Measurements from ENCODE around the gene FMOD.

The FMOD gene

DNA sequence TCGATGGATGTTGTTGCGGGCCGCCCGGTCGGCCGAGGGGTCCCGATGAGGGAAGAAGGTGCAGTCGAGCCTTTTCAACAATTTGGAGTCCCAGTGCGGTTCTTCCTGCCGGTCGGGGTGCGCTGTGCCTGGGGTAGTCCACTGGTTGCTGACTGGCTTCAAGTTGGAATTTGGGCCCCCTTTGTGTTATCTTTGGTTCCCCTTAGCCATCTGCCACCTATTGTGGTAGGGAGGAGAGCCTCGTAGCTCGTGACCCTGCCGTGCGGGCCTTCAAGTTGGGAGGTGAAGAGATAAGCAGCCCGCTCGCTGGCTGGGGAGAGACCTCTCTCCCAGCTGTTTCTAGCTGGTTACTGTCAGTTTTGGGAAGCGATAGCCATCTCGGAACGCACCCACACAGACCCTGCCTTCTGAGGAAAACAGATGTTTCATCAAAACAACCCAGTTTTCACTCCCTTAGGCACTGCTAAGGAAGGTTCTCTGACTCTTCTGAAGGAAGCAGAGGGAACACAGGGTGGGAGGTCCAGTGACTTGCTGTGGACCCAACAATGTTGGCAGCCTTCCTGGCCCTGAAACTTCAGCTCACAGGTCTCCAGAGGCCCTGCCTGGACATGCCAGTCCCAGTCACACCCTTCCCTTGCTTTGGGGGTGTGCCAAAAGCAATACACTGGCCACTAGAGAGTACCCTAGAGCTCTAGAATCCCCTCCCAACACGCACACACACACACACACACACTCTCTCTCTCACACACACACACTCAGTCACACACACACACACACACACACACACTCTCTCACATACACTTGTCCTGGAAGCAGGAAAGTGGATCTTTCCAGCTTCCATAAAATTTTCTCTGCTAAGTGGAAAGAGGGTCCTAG is 44.6 kb downstream of the FMOD start:
- TF ChIP-seq, protein P1, sequence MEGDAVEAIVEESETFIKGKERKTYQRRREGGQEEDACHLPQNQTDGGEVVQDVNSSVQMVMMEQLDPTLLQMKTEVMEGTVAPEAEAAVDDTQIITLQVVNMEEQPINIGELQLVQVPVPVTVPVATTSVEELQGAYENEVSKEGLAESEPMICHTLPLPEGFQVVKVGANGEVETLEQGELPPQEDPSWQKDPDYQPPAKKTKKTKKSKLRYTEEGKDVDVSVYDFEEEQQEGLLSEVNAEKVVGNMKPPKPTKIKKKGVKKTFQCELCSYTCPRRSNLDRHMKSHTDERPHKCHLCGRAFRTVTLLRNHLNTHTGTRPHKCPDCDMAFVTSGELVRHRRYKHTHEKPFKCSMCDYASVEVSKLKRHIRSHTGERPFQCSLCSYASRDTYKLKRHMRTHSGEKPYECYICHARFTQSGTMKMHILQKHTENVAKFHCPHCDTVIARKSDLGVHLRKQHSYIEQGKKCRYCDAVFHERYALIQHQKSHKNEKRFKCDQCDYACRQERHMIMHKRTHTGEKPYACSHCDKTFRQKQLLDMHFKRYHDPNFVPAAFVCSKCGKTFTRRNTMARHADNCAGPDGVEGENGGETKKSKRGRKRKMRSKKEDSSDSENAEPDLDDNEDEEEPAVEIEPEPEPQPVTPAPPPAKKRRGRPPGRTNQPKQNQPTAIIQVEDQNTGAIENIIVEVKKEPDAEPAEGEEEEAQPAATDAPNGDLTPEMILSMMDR (IDR thresholded peaks at IDR 0.05; ENCODE audit: control extremely low read depth, extremely low read depth, low read depth, missing control alignments) = peak; percentile 45
- POLR2A ChIA-PET = interaction anchor here (0.5 to 9.2 kb wide), 12 partner anchors 10 to 39 kb away, joined by 4 to 225 read pairs (median 10); no protein-coding TSS in a partner anchor
- DNase-seq (ENCODE audit: extremely low spot score) = peak; percentile 58
- CTCF ChIA-PET = interaction anchor here (0.7 to 9.7 kb wide), 16 partner anchors 9 to 90 kb away, joined by 3 to 228 read pairs (median 12); no protein-coding TSS in a partner anchor

DNA sequence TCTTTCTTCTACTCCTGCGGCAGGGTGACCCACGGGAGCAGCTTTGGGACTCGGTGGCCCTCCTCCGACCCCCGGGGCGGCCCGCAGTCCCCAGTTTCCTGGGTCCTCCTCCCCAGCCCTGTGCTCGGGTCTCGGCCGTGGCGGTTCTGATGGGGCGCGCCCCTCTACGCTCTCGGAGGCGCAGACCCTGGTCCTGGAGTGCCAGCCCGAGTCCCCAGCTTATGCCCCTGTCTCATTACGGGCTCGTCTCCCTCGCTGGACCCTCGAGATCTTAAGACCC is 45.2 kb downstream of the FMOD start:
- TF ChIP-seq, protein P1 (IDR thresholded peaks at IDR 0.05; ENCODE audit: control extremely low read depth, extremely low read depth, low read depth, missing control alignments) = no peak
- ChIA-PET CTCF (interaction anchor here (0.7 to 9.7 kb wide), 10 partner anchors 11 to 34 kb away, joined by 3 to 228 read pairs (median 14); no protein-coding TSS in a partner anchor), POLR2A (interaction anchor here (1.0 to 9.2 kb wide), 9 partner anchors 9 to 33 kb away, joined by 4 to 225 read pairs (median 15); no protein-coding TSS in a partner anchor)
- DNase-seq (ENCODE audit: extremely low spot score) = no peak

DNA sequence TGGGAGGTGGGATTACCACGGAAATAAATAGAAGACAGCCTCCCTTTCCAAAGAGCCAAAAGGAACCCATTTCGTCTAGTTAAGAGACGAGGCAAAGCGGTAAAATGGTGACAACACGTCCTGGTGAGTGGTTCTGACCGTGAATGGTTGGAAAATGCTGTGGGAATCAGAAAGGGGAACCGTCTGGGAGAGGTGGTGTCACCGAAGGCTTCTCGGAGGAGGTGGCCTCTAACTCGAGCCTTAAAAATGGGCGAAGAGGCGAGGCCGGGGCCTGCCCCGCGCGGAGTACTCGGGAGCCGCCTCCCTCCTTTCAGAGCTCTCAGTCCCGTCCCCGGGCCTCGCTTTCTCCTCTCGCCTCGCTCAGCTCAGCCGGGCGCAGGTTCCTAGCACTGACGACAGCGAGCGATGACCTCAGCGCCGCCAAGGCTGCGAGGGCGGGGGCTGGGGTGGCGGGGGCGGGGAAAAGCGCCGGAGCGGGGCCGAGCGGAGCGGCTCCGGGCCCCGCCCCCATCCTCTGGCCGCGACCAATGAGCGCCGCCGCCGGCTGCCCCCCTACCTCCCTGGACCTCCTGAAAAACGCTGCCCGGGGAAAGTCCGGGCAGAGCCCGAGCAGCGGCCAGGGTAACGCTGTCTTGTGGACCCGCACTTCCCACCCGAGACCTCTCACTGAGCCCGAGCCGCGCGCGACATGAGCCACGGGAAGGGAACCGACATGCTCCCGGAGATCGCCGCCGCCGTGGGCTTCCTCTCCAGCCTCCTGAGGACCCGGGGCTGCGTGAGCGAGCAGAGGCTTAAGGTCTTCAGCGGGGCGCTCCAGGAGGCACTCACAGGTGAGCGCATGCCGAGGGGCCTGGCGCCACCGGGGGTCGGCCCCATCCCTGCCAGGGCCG is 45.8 kb downstream of the FMOD start, which contains the start of gene BTG2:
BTG2 (plus strand) TSS at position 601 of the 890 bp plus-strand sequence; CDS start at position 689, 88 bp downstream.
- DNase-seq (ENCODE audit: extremely low spot score) = peak; percentile 96
- TF ChIP-seq, protein P1 (IDR thresholded peaks at IDR 0.05; ENCODE audit: control extremely low read depth, extremely low read depth, low read depth, missing control alignments) = no peak
- ChIA-PET POLR2A (interaction anchor here (0.6 to 9.2 kb wide), 15 partner anchors 9 to 883 kb away, joined by 3 to 225 read pairs (median 8); no protein-coding TSS in a partner anchor), CTCF (interaction anchor here (1.0 to 9.7 kb wide), 9 partner anchors 10 to 34 kb away, joined by 3 to 228 read pairs (median 16); no protein-coding TSS in a partner anchor)

DNA sequence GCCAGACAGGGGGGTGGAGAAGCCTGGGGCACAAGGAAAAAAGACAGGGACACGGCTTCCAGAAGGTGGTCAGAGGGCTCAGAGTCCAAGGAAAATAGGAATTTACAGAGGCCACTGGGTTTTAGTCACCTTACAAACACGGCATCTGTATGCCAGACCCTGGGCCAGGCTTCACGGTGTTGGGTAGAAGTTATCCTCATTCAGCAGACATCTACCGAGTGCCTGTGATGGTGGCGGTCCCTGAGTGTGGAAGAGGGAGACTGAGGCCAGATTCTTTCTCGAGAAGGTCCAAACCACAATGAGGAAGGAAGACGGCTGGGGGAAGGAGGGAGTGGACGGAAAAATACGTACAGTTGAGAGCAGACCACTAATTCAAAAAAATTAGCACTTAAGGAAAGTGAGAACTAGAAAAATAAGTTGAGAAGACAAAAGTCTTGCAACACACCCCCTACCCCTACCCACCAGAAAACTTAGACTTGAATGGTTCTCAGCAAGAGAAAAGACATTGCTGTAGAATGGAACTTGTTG is 46.5 kb downstream of the FMOD start:
- no peak for DNase-seq (ENCODE audit: extremely low spot score)
- CTCF ChIA-PET = interaction anchor here (1.0 to 9.7 kb wide), 4 partner anchors 9 to 33 kb away, joined by 3 to 228 read pairs (median 82); no protein-coding TSS in a partner anchor
- TF ChIP-seq, protein P1 (IDR thresholded peaks at IDR 0.05; ENCODE audit: control extremely low read depth, extremely low read depth, low read depth, missing control alignments) = no peak

DNA sequence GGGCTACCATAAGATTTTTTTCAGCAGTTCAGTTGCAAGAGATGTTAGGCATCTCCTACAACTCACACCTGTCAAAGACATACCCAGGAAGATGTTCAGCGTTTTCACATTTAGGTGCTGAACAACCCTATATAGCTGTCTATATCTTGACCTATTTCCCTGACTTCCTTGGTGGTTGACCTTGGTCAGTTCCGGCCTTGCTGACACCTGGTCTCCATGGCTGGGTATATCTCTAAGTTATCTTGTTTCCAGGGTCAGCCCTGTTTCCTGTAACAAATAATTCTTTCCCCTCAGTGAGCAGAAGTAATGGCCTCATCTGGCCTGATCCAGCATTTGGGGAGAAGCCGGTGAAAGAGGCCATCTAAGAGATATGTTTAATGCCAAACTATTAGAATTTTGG is 48.0 kb downstream of the FMOD start:
- DNase-seq (ENCODE audit: extremely low spot score) = no peak
- TF ChIP-seq, protein P1 (IDR thresholded peaks at IDR 0.05; ENCODE audit: control extremely low read depth, extremely low read depth, low read depth, missing control alignments) = no peak
- CTCF ChIA-PET = interaction anchor here (1.6 kb wide), 1 partner anchor 28 kb away, joined by 4 read pairs; no protein-coding TSS in a partner anchor
- POLR2A ChIA-PET = no interaction called here

More for the DNA sequence above, 46.5 kb downstream of the FMOD start:
- POLR2A ChIA-PET = interaction anchor here (0.6 to 9.2 kb wide), 15 partner anchors 8 to 884 kb away, joined by 3 to 225 read pairs (median 8); no protein-coding TSS in a partner anchor
